ENCODE results near the gene PPP6R3.

PPP6R3 gene

DNA sequence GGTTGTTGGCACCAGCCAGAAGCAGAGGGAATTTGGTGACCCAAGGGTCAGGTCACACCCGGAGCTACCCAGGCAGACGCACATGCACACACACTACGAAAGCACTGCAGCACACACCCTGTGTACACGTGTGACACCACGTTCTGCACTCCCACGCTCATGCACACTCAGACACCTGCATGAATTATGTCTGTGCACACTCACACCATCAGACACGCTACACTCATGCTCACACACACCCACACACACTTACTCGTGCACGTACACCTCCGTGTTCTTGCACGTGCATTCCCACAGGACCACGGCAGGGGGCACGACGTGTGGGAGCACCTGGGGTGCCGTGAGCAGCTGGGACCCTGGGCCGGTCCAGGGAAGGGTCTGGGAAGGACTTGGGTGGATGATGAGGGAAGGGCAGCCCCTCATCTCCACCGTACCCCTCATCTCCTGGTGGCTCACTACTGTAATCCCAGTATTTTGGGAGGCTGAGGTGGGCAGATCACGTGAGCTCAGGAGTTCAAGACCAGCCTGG is 203.0 kb downstream of the PPP6R3 start:
- FAIRE-seq (no peak), DNase-seq (ENCODE audit: low spot score) (no peak)

DNA sequence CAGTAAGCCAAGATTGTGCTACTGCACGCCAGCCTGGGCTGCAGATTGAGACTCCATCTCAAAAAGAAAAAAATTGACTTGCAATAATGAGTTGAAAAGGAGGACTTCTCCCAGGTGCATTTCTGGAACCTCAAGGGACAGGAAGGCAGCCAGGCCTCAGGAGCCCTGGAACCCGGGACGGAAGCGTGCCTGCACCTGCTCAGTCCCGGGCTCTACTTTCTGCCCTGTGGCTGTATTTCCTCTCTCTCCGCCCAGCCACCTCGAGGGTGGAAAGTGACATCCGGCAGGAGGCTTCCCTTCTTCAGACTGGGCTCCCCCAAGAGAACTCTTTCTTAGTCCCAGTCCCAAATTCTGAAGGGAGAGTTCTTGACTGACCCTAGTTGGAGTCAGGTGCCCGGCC is 203.6 kb downstream of the PPP6R3 start:
- no peak for DNase-seq (ENCODE audit: low spot score)
- FAIRE-seq: no peak

DNA sequence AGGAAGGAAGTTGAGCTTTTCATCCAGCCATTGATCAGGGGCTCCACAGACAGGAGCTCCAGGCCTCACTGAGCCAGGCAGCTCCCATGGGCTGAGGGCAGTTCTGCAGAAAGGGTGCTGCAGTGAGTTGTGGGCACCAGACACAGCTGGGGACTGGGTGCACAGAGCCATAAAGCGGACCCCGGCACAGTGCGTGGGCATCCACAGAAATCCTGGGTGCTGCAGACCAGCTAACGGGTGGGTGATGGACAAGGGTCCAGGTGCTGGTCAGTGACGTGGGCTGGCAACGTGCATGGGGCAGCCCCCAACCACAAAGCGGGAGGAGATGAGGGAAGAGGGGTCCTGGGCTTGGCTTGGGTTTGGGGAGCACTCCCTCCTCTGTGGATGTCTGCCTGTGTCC is 204.4 kb downstream of the PPP6R3 start:
- no peak for FAIRE-seq
- DNase-seq (ENCODE audit: low spot score): no peak
